Activated CD4-positive, alpha-beta T cell treated with anti-CD3 and anti-CD28 coated beads, Interleukin-2, Interleukin-4, amounts not matched to agents 100 ng/mL and 50 ng/mL, durations not matched to agents 16 hours and 8 hours (primary cell): ENCODE results near the gene FRMD3.

Experiments used
- DNase-seq: peaks from one replicate; pipeline ENCODE4 v3.0.0-alpha.2; 2020; ENCODE audit warnings: low spot score

Gene FRMD3

GRCh38 chr9:83472764-83473163, 65.4 kb downstream of the FRMD3 start:
- DNase-seq, result no peak

- no peak for DNase-seq
Measured at GRCh38 chr9:83472221-83472665, 66.0 kb downstream of the FRMD3 start.

- DNase-seq, result no peak
Measured at GRCh38 chr9:83471241-83471640, 67.0 kb downstream of the FRMD3 start.

- DNase-seq, result no peak
Measured at GRCh38 chr9:83469722-83470121, 68.5 kb downstream of the FRMD3 start.

- no peak for DNase-seq
Measured at GRCh38 chr9:83468821-83469220, 69.4 kb downstream of the FRMD3 start.

- no peak for DNase-seq
Measured at GRCh38 chr9:83466877-83467276, 71.3 kb downstream of the FRMD3 start.

- no peak for DNase-seq
Measured at GRCh38 chr9:83466351-83466750, 71.8 kb downstream of the FRMD3 start.

GRCh38 chr9:83459830-83460229, 78.4 kb downstream of the FRMD3 start:
- no peak for DNase-seq

GRCh38 chr9:83458530-83458929, 79.7 kb downstream of the FRMD3 start:
- no peak for DNase-seq

GRCh38 chr9:83457005-83457404, 81.2 kb downstream of the FRMD3 start:
- no peak for DNase-seq

GRCh38 chr9:83456226-83456625, 82.0 kb downstream of the FRMD3 start:
- no peak for DNase-seq

GRCh38 chr9:83454076-83454475, 84.1 kb downstream of the FRMD3 start:
- no peak for DNase-seq

GRCh38 chr9:83451308-83451707, 86.9 kb downstream of the FRMD3 start:
- DNase-seq, result no peak

GRCh38 chr9:83449983-83450382, 88.2 kb downstream of the FRMD3 start:
- no peak for DNase-seq

- DNase-seq, result no peak
Measured at GRCh38 chr9:83449166-83449565, 89.0 kb downstream of the FRMD3 start.

- no peak for DNase-seq
Measured at GRCh38 chr9:83448626-83449025, 89.6 kb downstream of the FRMD3 start.

- DNase-seq, result no peak
Measured at GRCh38 chr9:83447351-83447750, 90.8 kb downstream of the FRMD3 start.

- DNase-seq, result no peak
Measured at GRCh38 chr9:83445703-83446265, 92.4 kb downstream of the FRMD3 start.

GRCh38 chr9:83444110-83444509, 94.1 kb downstream of the FRMD3 start:
- DNase-seq, result no peak

- no peak for DNase-seq
Measured at GRCh38 chr9:83441390-83441789, 96.8 kb downstream of the FRMD3 start.

GRCh38 chr9:83440641-83441040, 97.6 kb downstream of the FRMD3 start:
- DNase-seq, result no peak

GRCh38 chr9:83435301-83435700, 102.9 kb downstream of the FRMD3 start:
- DNase-seq, result no peak

- no peak for DNase-seq
Measured at GRCh38 chr9:83434254-83434653, 103.9 kb downstream of the FRMD3 start.

- no peak for DNase-seq
Measured at GRCh38 chr9:83433846-83434245, 104.4 kb downstream of the FRMD3 start.
